A549 (cell line): ENCODE results near the gene NTRK3. TPM values are rescaled to one million over a fixed set of nuclear protein-coding genes. Genes with fewer than 3 reads are reported as not detected.

Experiments used
- ATAC-seq, 2 experiments: fragments of 200-7000 bp in 1 of 2; fragments of >200 bp in 1 of 2; cut with Nextera tagmentation in 1 of 2; cut with Tn5 transposase in 1 of 2; 3 replicates each; pipeline versions ENCODE4 v1.8.0 to v1.9.1; 2018 to 2020; ENCODE audit warnings: mild to moderate bottlenecking in 1 of 2, moderate library complexity in 1 of 2
- CTCF ChIA-PET: fragments of 300-600 bp; sonication (Branson Sonifier 250); formaldehyde crosslinking; extraction: SDS; loops from one replicate; lab custom pipeline; 2021; ENCODE audit warnings: antibody characterized with exemption, inconsistent platforms; lab: Yijun Ruan, JAX
- POLR2A ChIA-PET: fragments of 350-600 bp; formaldehyde crosslinking; extraction: SDS; loops from one replicate; lab custom pipeline; 2021; ENCODE audit warnings: antibody characterized with exemption, inconsistent platforms; lab: Yijun Ruan, JAX
- DNase-seq, 2 experiments: peaks; one replicate each; pipeline versions ENCODE4 v3.0.0 to v3.0.0-alpha.2; 2011 to 2016; ENCODE audit warnings: low read depth in 1 of 2, low spot score in 1 of 2
- FAIRE-seq: peaks from 2 replicates; lab custom pipeline; 2011; peaks lifted over from hg19 to GRCh38; lab: Jason Lieb, UNC
- H3K27ac ChIP-seq, 2 experiments: fragments of >200 bp; sonication (Bioruptor Twin); formaldehyde crosslinking; 3 replicates each; pipeline ENCODE4 v1.5.1; 2016 to 2017
- H3K4me1 ChIP-seq: fragments of >200 bp; sonication (Bioruptor Twin); formaldehyde crosslinking; 3 replicates; pipeline ENCODE4 v1.6.1; 2016
- H3K4me2 ChIP-seq: fragments of >200 bp; sonication (Bioruptor Twin); formaldehyde crosslinking; 3 replicates; pipeline ENCODE4 v1.6.1; 2016
- H3K4me3 ChIP-seq: fragments of >200 bp; sonication (Bioruptor Twin); formaldehyde crosslinking; 3 replicates; pipeline ENCODE4 v1.5.1; 2016
- H3K9me3 ChIP-seq: fragments of >200 bp; sonication (Bioruptor Twin); formaldehyde crosslinking; 3 replicates; pipeline ENCODE4 v1.6.1; 2016
- CBX8 ChIP-seq: fragments of 200-600 bp; sonication (generic); IDR thresholded peaks from 2 replicates; pipeline ENCODE4 v1.6.1; 2016
- CTCF ChIP-seq: fragments of >200 bp; sonication (Bioruptor Twin); formaldehyde crosslinking; IDR thresholded peaks from 3 replicates; pipeline ENCODE4 v1.5.1; 2016
- EHF ChIP-seq: fragments of 250-450 bp; sonication (Bioruptor Pico); IDR thresholded peaks from 2 replicates; pipeline ENCODE4 v1.5.0; 2020; ENCODE audit warnings: mild to moderate bottlenecking
- FOSL2 ChIP-seq, 2 experiments: fragments of 450-650 bp in 1 of 2; fragments of >200 bp in 1 of 2; sonication (Bioruptor Twin) in 1 of 2; formaldehyde crosslinking; IDR thresholded peaks; 2 replicates each; pipeline versions ENCODE4 v1.5.0 to v1.6.1; 2016 to 2020; ENCODE audit warnings: mild to moderate bottlenecking in 1 of 2, moderate library complexity in 1 of 2
- HEYL ChIP-seq: fragments of 250-450 bp; sonication (Bioruptor Pico); IDR thresholded peaks from 2 replicates; pipeline ENCODE4 v1.8.0; 2021; ENCODE audit warnings: mild to moderate bottlenecking, moderate library complexity
- KDM5A ChIP-seq: fragments of 200-600 bp; sonication (generic); IDR thresholded peaks from 2 replicates; pipeline ENCODE4 v1.6.1; 2016; ENCODE audit warnings: antibody characterized with exemption, mild to moderate bottlenecking
- MAFK ChIP-seq: fragments of 450-650 bp; IDR thresholded peaks from 2 replicates; pipeline ENCODE4 v1.6.1; 2014; ENCODE audit not compliant: partially characterized antibody
- MAX ChIP-seq: IDR thresholded peaks from 2 replicates; pipeline ENCODE4 v1.6.1; 2012
- MAZ ChIP-seq: fragments of 150-350 bp; IDR thresholded peaks from 2 replicates; pipeline ENCODE4 v1.6.1; 2014; ENCODE audit warnings: antibody characterized with exemption, low read depth, low read length, borderline replicate concordance
- POLR2AphosphoS2 ChIP-seq: conservative IDR thresholded peaks from 2 replicates; pipeline ENCODE4 v1.6.1; 2012; ENCODE audit warnings: low read length, improper control_type of control experiment, inconsistent platforms
- RAD21 ChIP-seq, 2 experiments: fragments of >200 bp in 1 of 2; sonication (Bioruptor Twin) in 1 of 2; formaldehyde crosslinking in 1 of 2; IDR thresholded peaks in 1 of 2; conservative IDR thresholded peaks in 1 of 2; 2 replicates in 1 of 2; 3 replicates in 1 of 2; pipeline ENCODE4 v1.6.1; 2012 to 2018; ENCODE audit warnings: inconsistent platforms in 1 of 2
- RCOR1 ChIP-seq: fragments of 150-350 bp; IDR thresholded peaks from 2 replicates; pipeline ENCODE4 v1.6.1; 2014; ENCODE audit warnings: antibody characterized with exemption, low read length, low read depth
- SMC3 ChIP-seq: fragments of >200 bp; sonication (Bioruptor Twin); formaldehyde crosslinking; IDR thresholded peaks from 3 replicates; pipeline ENCODE4 v1.6.1; 2018; ENCODE audit warnings: inconsistent platforms
- WGBS: methylation state at CpG from one replicate; pipeline ENCODE4 v1.1.6; 2017; ENCODE audit errors: missing lambda C conversion rate; 5-methylcytosine and 5-hydroxymethylcytosine counted together
- polyA plus RNA-seq, 4 experiments: library from polyadenylated mRNA; depleted of rRNA in 3 of 4; stranded (reverse); fragments of >200 nt; fragmentation: RNase III in 1 of 4; extraction: RNeasy Plus Mini Kit Qiagen cat#74134 plus additional on column Dnase treatment in 1 of 4; gene quantifications; 2 replicates in 3 of 4; 3 replicates in 1 of 4; pipeline ENCODE4 v1.2.3, GENCODE V29; 2011 to 2017
- TF ChIP-seq, protein P1 (sequence below): IDR thresholded peaks from 2 replicates; pipeline ENCODE4 v1.6.1; 2012; ENCODE audit warnings: low read depth, borderline replicate concordance
- TF ChIP-seq, protein P2 (sequence below): fragments of >200 bp; sonication (Bioruptor Twin); formaldehyde crosslinking; IDR thresholded peaks from 2 replicates; pipeline ENCODE4 v1.6.1; 2016
- TF ChIP-seq, protein P3 (sequence below): IDR thresholded peaks from 2 replicates; pipeline ENCODE4 v1.6.1; 2012

The NTRK3 gene
- polyA plus RNA-seq, 2 of the 4 experiments (the other 2 are of a cell fraction) = 55.0 to 55.2 TPM

GRCh38 chr15:88247914-88248313, 8.6 kb downstream of the NTRK3 start:
- ATAC-seq (no peak), DNase-seq (no peak), FAIRE-seq (no peak)
- POLR2A ChIA-PET = no interaction called here
- Histone ChIP-seq H3K4me3 (no peak overlapping the region), H3K27ac (peak overlapping the region in 1 of 2 experiments; percentile 85; a peak in 2 of 6 replicates), H3K4me1 (peaks cover 24% of the 10 kb centered on the region), H3K4me2 (peak overlapping the region; percentile 75; the same call in 1 of the 3 replicates), H3K9me3 (no peaks in the 10 kb centered on the region)
- no peak for TF ChIP-seq MAZ
- no peak for TF ChIP-seq POLR2AphosphoS2
- CTCF ChIA-PET = interaction anchor here (0.8 to 15.0 kb wide), 23 partner anchors 9 to 1624 kb away, joined by 3 to 201 read pairs (median 4); partner anchors contain the start of gene NTRK3
- WGBS = 28% methylated on average over 4 of the region's 4 CpGs

DNA sequence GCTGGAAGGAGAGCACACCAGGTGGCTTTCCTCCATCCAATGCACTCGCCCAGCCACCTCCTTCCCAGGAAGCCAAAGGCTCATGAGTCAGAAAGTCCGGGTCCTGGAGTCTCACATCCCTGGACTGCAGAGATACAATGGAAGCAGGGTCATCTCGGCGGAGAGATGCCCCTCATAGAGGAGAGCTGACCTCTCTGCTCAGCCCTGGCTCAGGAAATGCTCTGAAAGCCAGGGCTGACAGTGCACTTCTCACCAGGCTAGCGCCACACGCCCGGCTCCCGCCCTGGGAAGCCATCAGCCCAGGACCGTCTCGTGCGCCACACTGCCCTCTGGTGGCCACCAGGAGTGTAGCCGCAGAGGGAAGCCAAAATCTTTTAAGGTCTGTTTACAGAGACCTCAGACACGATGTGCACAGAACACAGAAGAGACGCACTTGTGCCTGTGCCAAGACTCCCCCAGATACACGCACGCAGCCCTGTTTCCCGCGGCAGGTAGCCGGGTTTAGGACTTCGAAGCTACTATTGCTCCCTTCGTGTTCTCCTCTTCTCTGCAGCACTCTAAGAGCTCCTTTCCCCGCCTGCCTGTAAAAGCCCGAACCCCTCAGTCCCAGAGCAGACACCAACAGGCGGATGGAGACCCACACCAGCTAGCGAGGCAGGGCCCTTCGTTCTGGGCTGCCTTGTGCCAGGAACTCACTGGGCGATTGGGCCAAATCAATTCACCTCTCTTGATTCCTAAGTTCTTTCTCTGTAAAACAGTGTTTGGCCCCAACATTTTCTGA, 9.7 kb downstream of the NTRK3 start:
- peak overlapping the region; percentile 75 for H3K4me2 ChIP-seq
- 11% methylated on average over 27 of the region's 27 CpGs for WGBS
- ChIA-PET POLR2A (no interaction called here), CTCF (interaction anchor here (0.6 to 15.0 kb wide), 53 partner anchors 8 to 1797 kb away, joined by 3 to 201 read pairs (median 4); partner anchors contain the start of gene NTRK3)
- H3K4me3 ChIP-seq = 0 out of 3 replicates have a peak overlapping the region, but pooled peaks have one; percentile 16
- H3K27ac ChIP-seq = peak overlapping the region; percentile 59 to 85
- TF ChIP-seq RAD21 (conservative IDR thresholded peaks at IDR 0.05 in 1 of 2, IDR thresholded peaks at IDR 0.05 in 1 of 2) = peak; percentile 81
- peak; percentile 93 for TF ChIP-seq SMC3
- peak; percentile 78 for TF ChIP-seq MAFK
- TF ChIP-seq, protein P1, sequence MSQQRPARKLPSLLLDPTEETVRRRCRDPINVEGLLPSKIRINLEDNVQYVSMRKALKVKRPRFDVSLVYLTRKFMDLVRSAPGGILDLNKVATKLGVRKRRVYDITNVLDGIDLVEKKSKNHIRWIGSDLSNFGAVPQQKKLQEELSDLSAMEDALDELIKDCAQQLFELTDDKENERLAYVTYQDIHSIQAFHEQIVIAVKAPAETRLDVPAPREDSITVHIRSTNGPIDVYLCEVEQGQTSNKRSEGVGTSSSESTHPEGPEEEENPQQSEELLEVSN = peak; percentile 71
- no peak for TF ChIP-seq HEYL
- TF ChIP-seq FOSL2 (IDR thresholded peaks at IDR 0.05) = no peak
- TF ChIP-seq FOSL2 (CRISPR knock-in tag; IDR thresholded peaks at IDR 0.05) = no peak
- TF ChIP-seq RCOR1 = no peak
- TF ChIP-seq, protein P2, sequence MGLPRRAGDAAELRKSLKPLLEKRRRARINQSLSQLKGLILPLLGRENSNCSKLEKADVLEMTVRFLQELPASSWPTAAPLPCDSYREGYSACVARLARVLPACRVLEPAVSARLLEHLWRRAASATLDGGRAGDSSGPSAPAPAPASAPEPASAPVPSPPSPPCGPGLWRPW = no peak
- TF ChIP-seq MAX = peak; percentile 79
- no peak for TF ChIP-seq KDM5A
- TF ChIP-seq CTCF = peak; percentile 97
- peak; percentile 83 to 94 for ATAC-seq
- peak; percentile 82 to 84 for DNase-seq
- peak; percentile 99 for FAIRE-seq
- H3K9me3 ChIP-seq = no peaks in the 10 kb centered on the region
- H3K4me1 ChIP-seq = peaks cover 24% of the 10 kb centered on the region

GRCh38 chr15:88246081-88246480, 10.5 kb downstream of the NTRK3 start:
- peak overlapping the region; percentile 75; the same call in 1 of the 3 replicates for H3K4me2 ChIP-seq
- H3K4me1 ChIP-seq = peaks cover 31% of the 10 kb centered on the region
- TF ChIP-seq CBX8 (no peak), SMC3 (no peak), EHF (CRISPR knock-in tag) (no peak)
- TF ChIP-seq, protein P3, sequence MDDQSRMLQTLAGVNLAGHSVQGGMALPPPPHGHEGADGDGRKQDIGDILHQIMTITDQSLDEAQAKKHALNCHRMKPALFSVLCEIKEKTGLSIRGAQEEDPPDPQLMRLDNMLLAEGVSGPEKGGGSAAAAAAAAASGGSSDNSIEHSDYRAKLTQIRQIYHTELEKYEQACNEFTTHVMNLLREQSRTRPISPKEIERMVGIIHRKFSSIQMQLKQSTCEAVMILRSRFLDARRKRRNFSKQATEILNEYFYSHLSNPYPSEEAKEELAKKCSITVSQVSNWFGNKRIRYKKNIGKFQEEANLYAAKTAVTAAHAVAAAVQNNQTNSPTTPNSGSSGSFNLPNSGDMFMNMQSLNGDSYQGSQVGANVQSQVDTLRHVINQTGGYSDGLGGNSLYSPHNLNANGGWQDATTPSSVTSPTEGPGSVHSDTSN = no peak
- TF ChIP-seq, protein P1 = no peak
- FAIRE-seq = no peak
- no peak overlapping the region for H3K4me3 ChIP-seq
- ChIA-PET POLR2A (no interaction called here), CTCF (interaction anchor here (0.5 to 15.0 kb wide), 27 partner anchors 8 to 1622 kb away, joined by 3 to 201 read pairs (median 6); no protein-coding TSS in a partner anchor)
- H3K9me3 ChIP-seq = no peaks in the 10 kb centered on the region
- no peak for ATAC-seq
- H3K27ac ChIP-seq = peak overlapping the region in 1 of 2 experiments; percentile 85; a peak in 4 of 6 replicates
- WGBS = 75% methylated on average over 7 of the region's 7 CpGs
- DNase-seq = no peak
